Caco-2 (cell line): ENCODE measurements around the gene SEMA3F. TPM values are rescaled to one million over a fixed set of nuclear protein-coding genes. Genes with fewer than 3 reads are reported as not detected.

ENCODE experiments used
- BruUV-seq: library from RNA; stranded (reverse); fragments of 400-500 nt; replicated peaks from 2 replicates; lab custom pipeline; 2021; lab: Mats Ljungman, UMichigan
- CTCF ChIA-PET: fragments of 300-600 bp; sonication (Branson Sonifier 250); formaldehyde crosslinking; loops from one replicate; lab custom pipeline; 2022; ENCODE audit warnings: antibody characterized with exemption; lab: Charles Lee
- POLR2A ChIA-PET: fragments of 300-600 bp; sonication (Branson Sonifier 250); formaldehyde crosslinking; loops from one replicate; lab custom pipeline; 2022; ENCODE audit warnings: antibody characterized with exemption; lab: Charles Lee
- DNase-seq, 2 experiments: peaks; one replicate each; pipeline versions ENCODE4 v3.0.0 to v3.0.0-alpha.2; 2020 to 2022
- H3K27me3 ChIP-seq: replicated peaks from 2 replicates; pipeline ENCODE4 v1.6.0; 2011; ENCODE audit warnings: low read length; ENCODE audit not compliant: control insufficient read depth, insufficient read depth
- H3K36me3 ChIP-seq: 2 replicates; pipeline ENCODE4 v1.5.1; 2011; ENCODE audit warnings: low read length; ENCODE audit not compliant: control insufficient read depth, insufficient read depth
- H3K4me1 ChIP-seq: fragments of 250-450 bp; sonication (Bioruptor Pico); 2 replicates; pipeline ENCODE4 v1.5.1; 2020; ENCODE audit warnings: mild to moderate bottlenecking
- H3K4me3 ChIP-seq: 2 replicates; pipeline ENCODE4 v1.5.1; 2011; ENCODE audit warnings: low read depth, mild to moderate bottlenecking, control low read depth, low read length
- H3K9me3 ChIP-seq: fragments of 250-450 bp; sonication (Bioruptor Pico); 2 replicates; pipeline ENCODE4 v1.5.1; 2020; ENCODE audit warnings: mild to moderate bottlenecking, moderate library complexity
- H3K27ac Mint-ChIP-seq: one replicate; pipeline ENCODE4 v1.8.0; 2022; ENCODE audit warnings: mixed read lengths; ENCODE audit not compliant: unreplicated experiment
- H3K27me3 Mint-ChIP-seq: one replicate; pipeline ENCODE4 v1.8.0; 2022; ENCODE audit warnings: mixed read lengths; ENCODE audit not compliant: insufficient read depth, unreplicated experiment
- H3K36me3 Mint-ChIP-seq: one replicate; pipeline ENCODE4 v1.8.0; 2022; ENCODE audit warnings: mild to moderate bottlenecking, mixed read lengths; ENCODE audit not compliant: insufficient read depth, unreplicated experiment
- H3K4me1 Mint-ChIP-seq: one replicate; pipeline ENCODE4 v1.8.0; 2022; ENCODE audit warnings: low read depth, mixed read lengths; ENCODE audit not compliant: unreplicated experiment
- H3K4me3 Mint-ChIP-seq: one replicate; pipeline ENCODE4 v1.8.0; 2022; ENCODE audit warnings: mild to moderate bottlenecking, moderate library complexity, mixed read lengths; ENCODE audit not compliant: unreplicated experiment
- H3K9me3 Mint-ChIP-seq: one replicate; pipeline ENCODE4 v1.8.0; 2022; ENCODE audit warnings: mixed read lengths; ENCODE audit not compliant: unreplicated experiment
- intact Hi-C: fragments of 100-400 bp; cut with micrococcal nuclease; formaldehyde crosslinking; loops from one replicate; pipeline ENCODE4 v1.10.0; 2022; ENCODE audit not compliant: unreplicated experiment
- total RNA-seq: library from RNA; stranded (reverse); gene quantifications from 2 replicates; pipeline ENCODE4 v1.2.3, GENCODE V29; 2022
- TF ChIP-seq, protein P1 (sequence below), 2 experiments: fragments of 200-600 bp in 1 of 2; IDR thresholded peaks; 1 replicate in 1 of 2; 2 replicates in 1 of 2; pipeline versions ENCODE4 v1.5.1 to v1.8.0; 2011 to 2022; ENCODE audit warnings: antibody characterized with exemption in 1 of 2, control low read depth in 1 of 2, inconsistent platforms in 1 of 2, low read depth in 1 of 2, low read length in 1 of 2, mild to moderate bottlenecking in 1 of 2, moderate library complexity in 1 of 2; ENCODE audit not compliant: insufficient read depth in 1 of 2, severe bottlenecking in 1 of 2, unreplicated experiment in 1 of 2

SEMA3F gene
- total RNA-seq, 1 experiment from 2014 or later: 16.5 TPM

DNA sequence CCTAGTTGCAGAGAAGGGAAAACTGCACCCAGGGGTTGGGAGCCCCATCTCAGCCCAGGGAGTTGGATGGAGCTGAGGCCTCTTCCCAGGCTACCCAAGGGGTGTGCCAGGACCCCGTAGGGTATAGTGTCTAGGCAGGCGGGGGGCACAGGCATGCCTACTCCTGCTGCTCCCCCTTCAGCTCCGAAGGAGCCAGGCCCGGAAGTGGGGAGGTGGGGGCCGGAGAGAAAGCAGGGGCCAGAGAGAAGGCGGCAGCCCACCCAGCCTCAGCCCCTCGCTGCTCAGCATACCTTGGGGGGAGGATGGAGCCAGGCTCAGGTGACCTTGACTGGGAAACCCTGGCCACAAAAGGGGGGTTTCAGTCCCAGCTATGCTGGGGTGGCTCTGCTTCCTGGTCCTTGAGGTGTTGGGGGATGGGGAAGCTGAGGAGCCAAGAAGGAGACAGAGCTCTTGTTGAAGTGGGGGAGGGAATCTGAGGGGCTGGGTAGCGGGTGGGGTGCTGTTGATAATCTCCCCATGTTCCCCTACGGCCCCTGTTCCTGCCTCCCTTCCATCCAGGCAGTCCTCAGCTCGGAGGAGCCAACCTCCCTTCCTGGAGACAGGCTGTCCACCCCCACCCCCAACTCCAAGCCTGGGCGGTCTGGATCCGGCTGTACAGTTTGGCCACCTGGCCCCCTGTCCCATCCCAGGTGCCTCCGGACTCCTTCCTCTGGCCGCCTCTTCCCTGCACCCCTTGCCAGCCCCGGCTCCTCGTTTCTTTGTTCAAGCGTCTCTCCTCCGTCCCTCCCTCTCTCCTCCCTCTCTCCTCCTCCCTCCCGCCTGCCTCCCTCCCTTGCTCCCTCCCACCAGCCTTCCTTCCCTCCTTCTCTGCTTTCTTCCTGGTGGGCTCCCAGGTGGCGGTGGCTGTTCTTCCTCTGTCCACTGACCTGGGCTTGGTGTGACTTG, 1.7 kb downstream of the SEMA3F start:
- BruUV-seq: no TSS peak
- intact Hi-C loops: no loop called here
- peaks cover 25% of the 10 kb centered on the region for H3K4me1 ChIP-seq
- Mint-ChIP-seq H3K9me3 (no peaks in the 10 kb centered on the region), H3K27me3 (no peaks in the 10 kb centered on the region), H3K36me3 (peaks cover 14% of the 10 kb centered on the region), H3K27ac (no peak overlapping the region), H3K4me3 (peak overlapping the region; percentile 90), H3K4me1 (peaks cover 30% of the 10 kb centered on the region)
- ChIA-PET CTCF (interaction anchor here (0.7 kb wide), 1 partner anchor 9 kb away, joined by 5 read pairs; no protein-coding TSS in a partner anchor), POLR2A (interaction anchor here (0.7 kb wide), 1 partner anchor 18 kb away, joined by 3 read pairs; no protein-coding TSS in a partner anchor)
- H3K36me3 ChIP-seq: no peaks in the 10 kb centered on the region
- DNase-seq: no peak
- TF ChIP-seq, protein P1, sequence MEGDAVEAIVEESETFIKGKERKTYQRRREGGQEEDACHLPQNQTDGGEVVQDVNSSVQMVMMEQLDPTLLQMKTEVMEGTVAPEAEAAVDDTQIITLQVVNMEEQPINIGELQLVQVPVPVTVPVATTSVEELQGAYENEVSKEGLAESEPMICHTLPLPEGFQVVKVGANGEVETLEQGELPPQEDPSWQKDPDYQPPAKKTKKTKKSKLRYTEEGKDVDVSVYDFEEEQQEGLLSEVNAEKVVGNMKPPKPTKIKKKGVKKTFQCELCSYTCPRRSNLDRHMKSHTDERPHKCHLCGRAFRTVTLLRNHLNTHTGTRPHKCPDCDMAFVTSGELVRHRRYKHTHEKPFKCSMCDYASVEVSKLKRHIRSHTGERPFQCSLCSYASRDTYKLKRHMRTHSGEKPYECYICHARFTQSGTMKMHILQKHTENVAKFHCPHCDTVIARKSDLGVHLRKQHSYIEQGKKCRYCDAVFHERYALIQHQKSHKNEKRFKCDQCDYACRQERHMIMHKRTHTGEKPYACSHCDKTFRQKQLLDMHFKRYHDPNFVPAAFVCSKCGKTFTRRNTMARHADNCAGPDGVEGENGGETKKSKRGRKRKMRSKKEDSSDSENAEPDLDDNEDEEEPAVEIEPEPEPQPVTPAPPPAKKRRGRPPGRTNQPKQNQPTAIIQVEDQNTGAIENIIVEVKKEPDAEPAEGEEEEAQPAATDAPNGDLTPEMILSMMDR (IDR thresholded peaks at IDR 0.05; ENCODE audit: insufficient read depth in 1 of 2, low read depth in 1 of 2, low read length in 1 of 2, severe bottlenecking in 1 of 2, unreplicated experiment in 1 of 2): no peak
- H3K27me3 ChIP-seq: no peaks in the 10 kb centered on the region
- H3K4me3 ChIP-seq: peak overlapping the region; percentile 70; the same call in 1 of the 2 replicates
- no peaks in the 10 kb centered on the region for H3K9me3 ChIP-seq

DNA sequence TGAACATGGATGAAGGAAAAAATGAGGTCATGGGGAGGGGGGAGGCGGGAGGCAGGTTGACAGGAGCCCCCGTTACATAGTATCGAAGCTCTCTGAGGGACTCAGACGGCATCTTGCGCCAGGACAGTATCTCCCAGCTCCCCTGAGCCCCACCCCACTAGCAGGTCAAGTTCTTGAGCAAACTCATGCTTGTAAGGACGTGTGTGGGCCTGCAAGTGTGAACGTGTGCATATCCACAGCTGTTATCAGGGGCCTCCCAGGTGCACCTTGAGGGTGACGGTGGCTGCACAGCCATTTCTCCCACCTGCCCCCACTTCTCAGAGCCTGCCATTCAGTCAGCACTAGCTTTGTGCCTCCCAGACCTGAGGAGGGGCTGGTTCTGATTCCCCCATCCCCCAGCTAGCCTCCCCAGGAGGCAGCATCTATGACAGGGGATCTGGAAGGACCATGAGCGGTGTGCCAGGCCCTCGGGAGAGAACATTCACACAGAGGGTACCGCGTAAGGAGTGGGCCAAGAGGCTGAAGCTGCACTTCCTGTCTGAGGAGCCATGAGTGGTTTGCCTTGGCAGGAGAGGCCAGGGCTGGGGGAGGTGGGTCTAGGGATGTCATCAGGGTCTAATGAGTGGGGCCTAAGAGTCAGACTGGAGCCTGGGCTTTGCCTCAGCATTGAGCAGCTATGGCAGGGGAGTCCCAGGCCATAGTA, 2.9 kb downstream of the SEMA3F start:
- Histone ChIP-seq H3K4me3 (no peak overlapping the region), H3K9me3 (no peaks in the 10 kb centered on the region), H3K27me3 (no peaks in the 10 kb centered on the region), H3K4me1 (peaks cover 25% of the 10 kb centered on the region), H3K36me3 (no peaks in the 10 kb centered on the region)
- POLR2A ChIA-PET: no interaction called here
- TF ChIP-seq, protein P1 (IDR thresholded peaks at IDR 0.05; ENCODE audit: insufficient read depth in 1 of 2, low read depth in 1 of 2, low read length in 1 of 2, severe bottlenecking in 1 of 2, unreplicated experiment in 1 of 2): no peak
- intact Hi-C loops: no loop called here
- CTCF ChIA-PET: interaction anchor here (0.6 to 0.9 kb wide), 2 partner anchors 41 to 64 kb away, joined by 3 to 6 read pairs; no protein-coding TSS in a partner anchor
- Mint-ChIP-seq H3K36me3 (peaks cover 14% of the 10 kb centered on the region), H3K27ac (no peak overlapping the region), H3K27me3 (no peaks in the 10 kb centered on the region), H3K9me3 (no peaks in the 10 kb centered on the region), H3K4me1 (peaks cover 30% of the 10 kb centered on the region), H3K4me3 (peak overlapping the region; percentile 53)
- BruUV-seq: no TSS peak
- DNase-seq: no peak

DNA sequence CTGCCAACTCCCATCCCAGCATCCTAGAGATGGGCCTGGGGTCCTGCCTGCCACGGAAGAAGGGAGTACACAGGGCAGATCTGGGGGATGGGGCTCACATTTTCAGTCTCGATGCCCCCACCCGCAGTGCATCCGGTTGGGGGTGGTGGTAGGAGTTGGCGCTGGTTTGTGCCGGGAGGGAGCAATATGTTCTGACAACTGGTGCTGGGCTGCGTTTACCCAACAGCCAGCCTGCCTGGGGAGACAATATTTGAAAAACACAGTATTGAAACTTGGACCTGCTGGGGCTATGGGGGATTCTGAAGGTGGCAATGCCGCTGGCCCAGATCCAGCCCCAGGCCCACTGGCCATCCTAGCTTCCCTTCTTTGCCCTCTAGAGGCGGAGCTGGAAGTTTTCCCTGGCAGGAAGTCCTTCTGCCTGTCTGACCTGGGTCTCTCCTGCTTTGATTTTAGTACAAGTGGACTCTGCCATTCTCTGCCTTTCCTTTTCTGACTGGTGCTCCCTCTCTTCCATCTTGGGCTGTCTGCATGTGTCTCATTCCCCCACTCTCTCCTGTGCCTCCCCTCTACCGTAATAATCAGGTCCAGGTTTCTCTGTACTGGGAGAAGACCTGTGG, 3.5 kb downstream of the SEMA3F start:
- Histone ChIP-seq H3K27me3 (no peaks in the 10 kb centered on the region), H3K4me3 (no peak overlapping the region), H3K9me3 (no peaks in the 10 kb centered on the region), H3K36me3 (no peaks in the 10 kb centered on the region), H3K4me1 (peaks cover 25% of the 10 kb centered on the region)
- Mint-ChIP-seq H3K9me3 (no peaks in the 10 kb centered on the region), H3K4me3 (no peak overlapping the region), H3K4me1 (peaks cover 27% of the 10 kb centered on the region), H3K27ac (peak overlapping the region; percentile 50), H3K36me3 (peaks cover 14% of the 10 kb centered on the region), H3K27me3 (no peaks in the 10 kb centered on the region)
- BruUV-seq: no TSS peak
- no peak for DNase-seq
- ChIA-PET CTCF (interaction anchor here (0.6 kb wide), 1 partner anchor 41 kb away, joined by 6 read pairs; no protein-coding TSS in a partner anchor), POLR2A (no interaction called here)
- intact Hi-C loops: no loop called here
- TF ChIP-seq, protein P1 (IDR thresholded peaks at IDR 0.05; ENCODE audit: insufficient read depth in 1 of 2, low read depth in 1 of 2, low read length in 1 of 2, severe bottlenecking in 1 of 2, unreplicated experiment in 1 of 2): no peak
